K562 (cell line): ENCODE results near the gene BTBD10. TPM values are rescaled to one million over a fixed set of nuclear protein-coding genes. Genes with fewer than 3 reads are reported as not detected.

Experiments
- ARID2 ChIP-seq: fragments of 450-650 bp; IDR thresholded peaks from 2 replicates; pipeline ENCODE4 v1.6.1; 2017; ENCODE audit warnings: antibody characterized with exemption, mild to moderate bottlenecking
- BCOR ChIP-seq: fragments of 450-650 bp; IDR thresholded peaks from 2 replicates; pipeline ENCODE4 v1.6.1; 2016
- BRD4 ChIP-seq: fragments of 200-600 bp; sonication (generic); IDR thresholded peaks from 2 replicates; pipeline ENCODE4 v1.6.1; 2017; ENCODE audit warnings: inconsistent platforms
- HMGXB4 ChIP-seq: sonication (generic); formaldehyde crosslinking; IDR thresholded peaks from 2 replicates; pipeline ENCODE4 v1.8.1; 2023; ENCODE audit warnings: mild to moderate bottlenecking, missing genetic modification reagents
- HNRNPLL ChIP-seq: fragments of 200-400 bp; formaldehyde crosslinking; IDR thresholded peaks from 2 replicates; pipeline ENCODE4 v1.6.1; 2017; ENCODE audit warnings: low read length, low read depth, mild to moderate bottlenecking; ENCODE audit not compliant: poor library complexity, severe bottlenecking
- KLF16 ChIP-seq: IDR thresholded peaks from 2 replicates; pipeline ENCODE4 v1.6.1; 2016; ENCODE audit warnings: antibody characterized with exemption
- PHB2 ChIP-seq: fragments of 450-650 bp; IDR thresholded peaks from 2 replicates; pipeline ENCODE4 v1.6.1; 2017; ENCODE audit warnings: low read depth
- TEAD4 ChIP-seq, 2 experiments: sonication (generic) in 1 of 2; formaldehyde crosslinking in 1 of 2; IDR thresholded peaks; 2 replicates each; pipeline versions ENCODE4 v1.6.1 to v1.8.0; 2012 to 2022; ENCODE audit warnings: borderline replicate concordance in 1 of 2, inconsistent platforms in 1 of 2, low read length in 1 of 2, mild to moderate bottlenecking in 1 of 2, missing genetic modification reagents in 1 of 2
- ZBTB11 ChIP-seq, 3 experiments: fragments of 200-800 bp in 1 of 3; fragments of 250-450 bp in 1 of 3; fragments of 450-650 bp in 1 of 3; sonication (Bioruptor Pico) in 1 of 3; sonication (Bioruptor generic) in 1 of 3; formaldehyde crosslinking in 1 of 3; IDR thresholded peaks; 2 replicates each; pipeline versions ENCODE4 v1.6.1 to v1.8.0; 2016 to 2022; ENCODE audit warnings: mild to moderate bottlenecking in 2 of 3, missing genetic modification characterization in 2 of 3, missing compliant biosample characterization in 1 of 3, moderate library complexity in 1 of 3
- polyA plus RNA-seq, 8 experiments: library from polyadenylated mRNA; depleted of rRNA in 4 of 8; stranded (reverse) in 5 of 8; unstranded in 3 of 8; fragments of >200 nt; fragmentation: Nextera tagmentation in 2 of 8; fragmentation: Illumina TruSeq in 1 of 8; extraction: Ambion mirVana in 2 of 8; extraction: Trizol in 1 of 8; gene quantifications; 2 replicates each; pipeline versions ENCODE4 v1.2.1 to v1.2.3, GENCODE V29; 2011 to 2014; ENCODE audit warnings: inconsistent platforms in 1 of 8, missing spikeins in 1 of 8
- total RNA-seq, 7 experiments: library from RNA; depleted of rRNA in 6 of 7; stranded (reverse); fragments of >200 nt in 6 of 7; fragmentation: Illumina TruSeq in 2 of 7; extraction: Trizol in 2 of 7; gene quantifications; 2 replicates each; pipeline versions ENCODE4 v1.2.1 to v1.2.3, GENCODE V29; 2011 to 2021; ENCODE audit warnings: low replicate concordance in 1 of 7

BTBD10 gene
- total and polyA plus RNA-seq, 9 of the 15 experiments (the other 6 are each of a cell fraction or from before 2014, with no cell fraction given): 11.6 to 22.8 (median 16.3) TPM

GRCh38 chr11:13475091-13475490 lies 12.1 kb upstream of the BTBD10 start (continued):
- TF ChIP-seq ARID2 (no peak), KLF16 (no peak), HMGXB4 (CRISPR knock-in tag) (no peak), PHB2 (no peak), BRD4 (no peak), ZBTB11 (CRISPR knock-in tag; IDR thresholded peaks at IDR 0.05) (no peak), TEAD4 (IDR thresholded peaks at IDR 0.05; ENCODE audit: low read length) (no peak), TEAD4 (CRISPR knock-in tag; IDR thresholded peaks at IDR 0.05; ENCODE audit: borderline replicate concordance) (no peak), BCOR (no peak), HNRNPLL (no peak)
